Endothelial cell of umbilical vein (primary cell): ENCODE results near the gene NR6A1. TPM values are rescaled to one million over a fixed set of nuclear protein-coding genes. Genes with fewer than 3 reads are reported as not detected.

ENCODE experiments used
- BruUV-seq: library from RNA; stranded (reverse); fragments of 400-500 nt; replicated peaks from 2 replicates; lab custom pipeline; 2021; lab: Mats Ljungman, UMichigan
- CTCF ChIA-PET: fragments of 300-600, 350-600 bp; sonication (Branson Sonifier 250); formaldehyde crosslinking; loops from one replicate; lab custom pipeline; 2021; ENCODE audit warnings: antibody characterized with exemption, inconsistent platforms; lab: Charles Lee
- POLR2A ChIA-PET: fragments of 300-600, 350-600 bp; sonication (Branson Sonifier 250); formaldehyde crosslinking; loops from one replicate; lab custom pipeline; 2021; ENCODE audit warnings: antibody characterized with exemption, inconsistent platforms; lab: Charles Lee
- DNase-seq: peaks from one replicate; pipeline ENCODE4 v3.0.0-alpha.2; 2011; ENCODE audit warnings: low read depth, low spot score
- FAIRE-seq: peaks from 2 replicates; lab custom pipeline; 2011; peaks lifted over from hg19 to GRCh38; lab: Jason Lieb, UNC
- H2AFZ ChIP-seq: 2 replicates; pipeline ENCODE4 v1.6.0; 2012; ENCODE audit warnings: low read depth, low read length, control low read depth, inconsistent platforms
- H3K27ac ChIP-seq: 2 replicates; pipeline ENCODE4 v1.5.1; 2011; ENCODE audit warnings: low read depth, mild to moderate bottlenecking, control low read depth, low read length, moderate library complexity; ENCODE audit not compliant: insufficient read depth
- H3K27me3 ChIP-seq, 2 experiments: 2 replicates each; pipeline versions ENCODE4 v1.6.0 to v1.6.1; 2011; ENCODE audit warnings: low read length in 2 of 2, mixed read lengths in 1 of 2; ENCODE audit not compliant: control insufficient read depth in 2 of 2, insufficient read depth in 2 of 2
- H3K36me3 ChIP-seq, 2 experiments: 2 replicates in 1 of 2; 3 replicates in 1 of 2; pipeline ENCODE4 v1.5.1; 2011; ENCODE audit warnings: low read length in 2 of 2, mild to moderate bottlenecking in 1 of 2, moderate library complexity in 1 of 2; ENCODE audit not compliant: control insufficient read depth in 2 of 2, insufficient read depth in 2 of 2; ENCODE audit errors: extremely low read depth in 1 of 2
- H3K4me1 ChIP-seq: 3 replicates; pipeline ENCODE4 v1.5.1; 2011; ENCODE audit warnings: mild to moderate bottlenecking, low read length; ENCODE audit not compliant: control insufficient read depth, insufficient read depth; ENCODE audit errors: extremely low read depth
- H3K4me2 ChIP-seq: 2 replicates; pipeline ENCODE4 v1.6.1; 2011; ENCODE audit warnings: low read length, control low read depth, mixed read lengths; ENCODE audit not compliant: insufficient read depth
- H3K4me3 ChIP-seq, 3 experiments: fragments of 200-600 bp in 1 of 3; sonication (generic), shearing (Covaris generic) in 1 of 3; replicated peaks in 1 of 3; 2 replicates each; pipeline ENCODE4 v1.5.1; 2011 to 2016; ENCODE audit warnings: control low read depth in 3 of 3, low read length in 3 of 3, mild to moderate bottlenecking in 2 of 3, inconsistent platforms in 1 of 3, low read depth in 1 of 3, moderate library complexity in 1 of 3; ENCODE audit not compliant: insufficient read depth in 1 of 3
- H3K79me2 ChIP-seq: 2 replicates; pipeline ENCODE4 v1.6.0; 2012; ENCODE audit warnings: low read length, inconsistent platforms; ENCODE audit not compliant: control insufficient read depth, insufficient read depth
- H3K9ac ChIP-seq: replicated peaks from 2 replicates; pipeline ENCODE3; 2011; ENCODE audit warnings: low read length, control low read depth; ENCODE audit not compliant: insufficient read depth; ENCODE audit errors: extremely low read depth
- H3K9me1 ChIP-seq: replicated peaks from 3 replicates; pipeline ENCODE4 v1.6.0; 2011; ENCODE audit warnings: mild to moderate bottlenecking, low read length; ENCODE audit not compliant: control insufficient read depth, insufficient read depth; ENCODE audit errors: extremely low read depth
- H3K9me3 ChIP-seq: replicated peaks from 2 replicates; pipeline ENCODE4 v1.5.1; 2012; ENCODE audit warnings: low read length, inconsistent platforms; ENCODE audit not compliant: control insufficient read depth, insufficient read depth
- H4K20me1 ChIP-seq: replicated peaks from 2 replicates; pipeline ENCODE3; 2011; ENCODE audit warnings: mild to moderate bottlenecking, low read length; ENCODE audit not compliant: control insufficient read depth, insufficient read depth; ENCODE audit errors: extremely low read depth
- FOS ChIP-seq: IDR thresholded peaks from 2 replicates; pipeline ENCODE4 v1.6.1; 2011; ENCODE audit warnings: mild to moderate bottlenecking, low read length, moderate library complexity, borderline replicate concordance; ENCODE audit not compliant: insufficient read depth
- MYC ChIP-seq: IDR thresholded peaks from one replicate; pipeline ENCODE4 v1.6.1; 2011; ENCODE audit warnings: mild to moderate bottlenecking, low read depth, low read length
- POLR2A ChIP-seq: IDR thresholded peaks from 2 replicates; pipeline ENCODE4 v1.6.1; 2012; ENCODE audit warnings: low read depth, mild to moderate bottlenecking, control low read depth, low read length
- POLR2AphosphoS5 ChIP-seq: IDR thresholded peaks from 2 replicates; pipeline ENCODE4 v1.6.1; 2012; ENCODE audit warnings: low read depth, mild to moderate bottlenecking, control low read depth, low read length, moderate library complexity; ENCODE audit not compliant: insufficient read depth
- dilution Hi-C: fragments of 300-500 bp; cut with MboI; formaldehyde crosslinking; loops from one replicate; pipeline ENCODE4 v1.15.0; 2019; ENCODE audit warnings: low sequenced_read_pairs; ENCODE audit not compliant: extremely low pct_ligation_motif_present
- intact Hi-C: fragments of 100-400 bp; cut with micrococcal nuclease; formaldehyde crosslinking; loops from one replicate; pipeline ENCODE4 v1.10.0; 2022
- polyA plus RNA-seq, 4 experiments: library from polyadenylated mRNA; depleted of rRNA in 3 of 4; stranded (reverse) in 3 of 4; unstranded in 1 of 4; fragments of >200 nt; gene quantifications; 2 replicates each; pipeline versions ENCODE4 v1.2.1 to v1.2.3, GENCODE V29; 2011 to 2012; ENCODE audit warnings: missing spikeins in 1 of 4
- total RNA-seq: library from RNA; stranded (reverse); gene quantifications from 2 replicates; pipeline ENCODE4 v1.2.3, GENCODE V29; 2021
- TF ChIP-seq, protein P1 (sequence below): IDR thresholded peaks from 2 replicates; pipeline ENCODE4 v1.6.1; 2011; ENCODE audit not compliant: insufficient read depth, insufficient read length

The NR6A1 gene
- total and polyA plus RNA-seq, 2 donors (not counting 3 experiments of a cell fraction or from before 2014, with no cell fraction given): 0.17 to 1.2 TPM

DNA sequence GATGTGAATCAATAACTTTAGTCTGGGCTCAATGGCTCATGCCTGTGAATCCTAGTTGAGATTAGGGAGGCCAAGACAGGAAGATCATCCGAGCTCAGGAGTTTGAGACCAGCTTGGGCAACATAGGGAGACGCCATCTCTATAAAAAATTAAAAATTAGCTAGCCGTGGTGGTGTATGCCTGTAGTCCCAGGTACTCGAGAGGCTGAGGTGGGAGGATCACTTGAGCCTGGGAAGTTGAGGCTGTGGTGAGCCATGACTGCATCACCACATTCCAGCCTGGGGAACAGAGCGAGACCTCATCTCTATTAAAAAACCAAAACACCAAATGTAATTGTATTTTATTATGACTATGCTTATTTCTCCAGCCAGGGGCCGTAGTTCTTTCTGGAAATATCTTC, 194.4 kb downstream of the NR6A1 start:
- ChIA-PET POLR2A (no interaction called here), CTCF (interaction anchor here (1.0 to 2.3 kb wide), 3 partner anchors 15 to 41 kb away, joined by 3 to 12 read pairs (median 3); no protein-coding TSS in a partner anchor)
- Histone ChIP-seq H3K4me2 (no peak overlapping the region), H3K9me1 (no peaks in the 10 kb centered on the region), H3K4me1 (peaks cover 2% of the 10 kb centered on the region), H2AFZ (no peak overlapping the region), H3K9me3 (no peaks in the 10 kb centered on the region), H3K27ac (no peak overlapping the region), H3K4me3 (no peak overlapping the region), H3K79me2 (no peaks in the 10 kb centered on the region), H3K27me3 (peaks cover 5% of the 10 kb centered on the region in 2 experiments), H3K9ac (no peak overlapping the region), H4K20me1 (no peaks in the 10 kb centered on the region), H3K36me3 (no peaks in the 10 kb centered on the region)
- BruUV-seq: no TSS peak
- intact Hi-C loops: no loop called here
- no peak for TF ChIP-seq MYC
- TF ChIP-seq, protein P1, sequence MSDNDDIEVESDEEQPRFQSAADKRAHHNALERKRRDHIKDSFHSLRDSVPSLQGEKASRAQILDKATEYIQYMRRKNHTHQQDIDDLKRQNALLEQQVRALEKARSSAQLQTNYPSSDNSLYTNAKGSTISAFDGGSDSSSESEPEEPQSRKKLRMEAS: no peak
- DNase-seq (no peak), FAIRE-seq (no peak)
- dilution Hi-C loops: no loop called here

- Histone ChIP-seq H3K36me3 (no peaks in the 10 kb centered on the region), H3K9ac (no peak overlapping the region), H2AFZ (no peak overlapping the region), H3K79me2 (no peaks in the 10 kb centered on the region), H4K20me1 (no peaks in the 10 kb centered on the region), H3K4me2 (no peak overlapping the region), H3K4me1 (peaks cover 2% of the 10 kb centered on the region), H3K4me3 (no peak overlapping the region), H3K27me3 (peaks cover 5% of the 10 kb centered on the region in 2 experiments), H3K9me1 (no peaks in the 10 kb centered on the region), H3K27ac (no peak overlapping the region), H3K9me3 (no peaks in the 10 kb centered on the region)
- dilution Hi-C loops: no loop called here
- ChIA-PET CTCF (interaction anchor here (0.6 to 3.1 kb wide), 9 partner anchors 8 to 136 kb away, joined by 3 to 14 read pairs (median 6); no protein-coding TSS in a partner anchor), POLR2A (no interaction called here)
- BruUV-seq: no TSS peak
- TF ChIP-seq FOS (peak; percentile 31), POLR2A (no peak), POLR2AphosphoS5 (no peak)
- FAIRE-seq (peak; percentile 88), DNase-seq (peak; percentile 35)
- intact Hi-C loops: no loop called here
Measured at GRCh38 chr9:124574534-124575375, 196.4 kb downstream of the NR6A1 start.
